NCI-H2029 (cell line): ENCODE results near the gene KCNB1.

Source experiments
- DNase-seq: peaks from one replicate; lab custom pipeline; 2025; lab: John Stamatoyannopoulos, UW

KCNB1 gene

GRCh38 chr20:49469060-49469459 is 13.4 kb downstream of the KCNB1 start:
- DNase-seq: no peak

GRCh38 chr20:49468412-49468811 is 14.1 kb downstream of the KCNB1 start:
- DNase-seq: no peak

- no peak for DNase-seq
Observed at GRCh38 chr20:49466114-49466912, 16.2 kb downstream of the KCNB1 start.

GRCh38 chr20:49464556-49464955 is 17.9 kb downstream of the KCNB1 start:
- DNase-seq: no peak

GRCh38 chr20:49462626-49463025 is 19.8 kb downstream of the KCNB1 start:
- DNase-seq: no peak

- no peak for DNase-seq
Observed at GRCh38 chr20:49461894-49462620, 20.4 kb downstream of the KCNB1 start.

GRCh38 chr20:49460916-49461315 is 21.6 kb downstream of the KCNB1 start:
- peak; percentile 25 for DNase-seq

GRCh38 chr20:49460131-49460530 is 22.3 kb downstream of the KCNB1 start:
- DNase-seq: no peak

- DNase-seq: no peak
Observed at GRCh38 chr20:49459684-49460083, 22.8 kb downstream of the KCNB1 start.

- no peak for DNase-seq
Observed at GRCh38 chr20:49457444-49457843, 25.0 kb downstream of the KCNB1 start.

- DNase-seq: no peak
Observed at GRCh38 chr20:49456646-49457045, 25.8 kb downstream of the KCNB1 start.

GRCh38 chr20:49455691-49456090 is 26.8 kb downstream of the KCNB1 start:
- DNase-seq: no peak

GRCh38 chr20:49452011-49452482 is 30.4 kb downstream of the KCNB1 start:
- no peak for DNase-seq

- no peak for DNase-seq
Observed at GRCh38 chr20:49450281-49450721, 32.2 kb downstream of the KCNB1 start.

- DNase-seq: no peak
Observed at GRCh38 chr20:49448917-49449316, 33.6 kb downstream of the KCNB1 start.

GRCh38 chr20:49447946-49448809 is 34.3 kb downstream of the KCNB1 start:
- no peak for DNase-seq

GRCh38 chr20:49447364-49447763 is 35.1 kb downstream of the KCNB1 start:
- no peak for DNase-seq

GRCh38 chr20:49446808-49447207 is 35.7 kb downstream of the KCNB1 start:
- DNase-seq: no peak

GRCh38 chr20:49446080-49446479 is 36.4 kb downstream of the KCNB1 start:
- DNase-seq: no peak

- no peak for DNase-seq
Observed at GRCh38 chr20:49445176-49445575, 37.3 kb downstream of the KCNB1 start.

GRCh38 chr20:49444553-49444990 is 37.9 kb downstream of the KCNB1 start:
- DNase-seq: no peak

- no peak for DNase-seq
Observed at GRCh38 chr20:49437057-49437456, 45.4 kb downstream of the KCNB1 start.
